Sigmoid colon (tissue), 7 donors: ENCODE results near the gene PTPN21. TPM values are rescaled to one million over a fixed set of nuclear protein-coding genes. Genes with fewer than 3 reads are reported as not detected.
"Not testable (repeated sequence)": the region's sequence is repeated elsewhere in the genome, so short reads cannot be mapped to it uniquely, and the experiment has no call there.

Experiments
- DNase-seq: peaks from one replicate; pipeline ENCODE4 v3.0.0-alpha.2; 2019
- H3K27ac ChIP-seq, 4 donors: fragments of 200-600 bp; sonication (generic); one replicate each; pipeline ENCODE4 v1.5.1; 2016 to 2019; ENCODE audit warnings: mild to moderate bottlenecking in 1 of 4
- H3K27me3 ChIP-seq, 3 donors: fragments of 200-600 bp; sonication (generic); one replicate each; pipeline ENCODE4 v1.5.1; 2019; ENCODE audit warnings: mild to moderate bottlenecking in 1 of 3
- H3K36me3 ChIP-seq, 4 donors: fragments of 200-600 bp; sonication (generic); one replicate each; pipeline ENCODE4 v1.5.1; 2016 to 2019
- H3K4me1 ChIP-seq, 4 donors: fragments of 200-600 bp; sonication (generic); one replicate each; pipeline ENCODE4 v1.5.1; 2017 to 2019
- H3K4me3 ChIP-seq, 4 donors: fragments of 200-600 bp; sonication (generic); one replicate each; pipeline ENCODE4 v1.5.1; 2017 to 2019; ENCODE audit warnings: mild to moderate bottlenecking in 2 of 4, moderate library complexity in 1 of 4
- H3K9me3 ChIP-seq, 4 donors: fragments of 200-600 bp in 3 of 4; sonication (generic) in 3 of 4; one replicate each; pipeline versions ENCODE4 v1.5.1 to v1.6.1; 2013 to 2019
- CTCF ChIP-seq, 4 experiments: fragments of 450-650 bp in 3 of 4; fragments of 200-600 bp in 1 of 4; IDR thresholded peaks; one replicate each; pipeline ENCODE4 v1.5.1; 2016 to 2019; ENCODE audit warnings: antibody characterized with exemption in 4 of 4, mild to moderate bottlenecking in 3 of 4, moderate library complexity in 2 of 4
- EP300 ChIP-seq, 4 donors: sonication (generic); formaldehyde crosslinking; IDR thresholded peaks; one replicate each; pipeline ENCODE4 v1.6.1; 2017; ENCODE audit warnings: antibody characterized with exemption in 4 of 4
- POLR2A ChIP-seq, 2 donors: fragments of 450-650 bp; IDR thresholded peaks; one replicate each; pipeline ENCODE4 v1.6.1; 2016; ENCODE audit warnings: antibody characterized with exemption in 2 of 2, mild to moderate bottlenecking in 2 of 2, moderate library complexity in 2 of 2
- POLR2AphosphoS5 ChIP-seq, 4 donors: sonication (generic); formaldehyde crosslinking; IDR thresholded peaks; one replicate each; pipeline ENCODE4 v1.6.1; 2017; ENCODE audit warnings: antibody characterized with exemption in 4 of 4
- WGBS, 2 donors: extraction: QIAGEN DNeasy Blood & Tissue Kit; methylation state at CpG; one replicate each; pipeline ENCODE4 v1.1.7; 2013; 5-methylcytosine and 5-hydroxymethylcytosine counted together
- intact Hi-C: fragments of 100-400 bp; cut with DNase I; formaldehyde crosslinking; loops from one replicate; pipeline ENCODE4 v1.15.1; 2023
- polyA plus RNA-seq, 3 donors: library from polyadenylated mRNA; stranded (reverse); fragments of 200-250 nt; gene quantifications; one replicate each; pipeline ENCODE4 v1.2.3, GENCODE V29; 2013
- total RNA-seq, 4 donors: library from RNA; depleted of rRNA; stranded (reverse); fragments of >200 nt; gene quantifications; one replicate each; pipeline ENCODE4 v1.1.0, GENCODE V29; 2016
- donor health status: healthy with polysubstance abuse.
- donor health status: Bipolar disorder and iron deficiency.
- donor health status: healthy.

PTPN21 gene
- total and polyA plus RNA-seq, 7 donors: 7.3 to 29.1 (median 13.7) TPM

- no peak for DNase-seq
- intact Hi-C loops: no loop called here
- no peak for TF ChIP-seq POLR2AphosphoS5 (IDR thresholded peaks at IDR 0.05)
- no peak for TF ChIP-seq EP300 (IDR thresholded peaks at IDR 0.05)
- no peak for TF ChIP-seq POLR2A (IDR thresholded peaks at IDR 0.05)
- TF ChIP-seq CTCF (IDR thresholded peaks at IDR 0.05): no peak
- Histone ChIP-seq H3K27ac (no peak overlapping the region), H3K4me3 (no peak overlapping the region), H3K27me3 (no peaks in the 10 kb centered on the region), H3K9me3 (peaks cover 0 to 4% (median under 1%) of the 10 kb centered on the region in 4 donors), H3K4me1 (peaks cover 0 to 23% (median 7%) of the 10 kb centered on the region in 4 donors), H3K36me3 (peaks cover 0 to 5% (median 0%) of the 10 kb centered on the region in 4 donors)
- 82 to 89% methylated on average over 6 of the region's 6 CpGs for WGBS, 2 donors
Observed at GRCh38 chr14:88533064-88533602, 21.7 kb downstream of the PTPN21 start.

- H3K27me3 ChIP-seq, intact Hi-C loops, H3K4me1 ChIP-seq, H3K4me3 ChIP-seq, H3K9me3 ChIP-seq, H3K27ac ChIP-seq, DNase-seq, H3K36me3 ChIP-seq: not testable (repeated sequence)
- WGBS, 2 donors: 96 to 100% methylated on average over 1 of the region's 1 CpG
Observed at GRCh38 chr14:88529889-88530288, 24.9 kb downstream of the PTPN21 start.

GRCh38 chr14:88522393-88522792 lies 32.4 kb downstream of the PTPN21 start:
- WGBS, 2 donors: 37 to 74% methylated on average over 3 of the region's 3 CpGs
- H3K27ac ChIP-seq: no peak overlapping the region
- intact Hi-C loops: no loop called here

GRCh38 chr14:88521818-88522217 lies 33.0 kb downstream of the PTPN21 start:
- TF ChIP-seq EP300 (IDR thresholded peaks at IDR 0.05): no peak
- no peak for TF ChIP-seq CTCF (IDR thresholded peaks at IDR 0.05)
- no peak for TF ChIP-seq POLR2AphosphoS5 (IDR thresholded peaks at IDR 0.05)
- TF ChIP-seq POLR2A (IDR thresholded peaks at IDR 0.05): no peak
- no peak overlapping the region for H3K27ac ChIP-seq
- no peak overlapping the region for H3K4me3 ChIP-seq
- DNase-seq: no peak
- intact Hi-C loops: no loop called here
- peaks cover 0 to 2% (median under 1%) of the 10 kb centered on the region in 4 donors for H3K36me3 ChIP-seq
- WGBS, 2 donors: 78 to 92% methylated on average over 3 of the region's 3 CpGs
- no peaks in the 10 kb centered on the region for H3K27me3 ChIP-seq
- peaks cover 0 to 7% (median 2%) of the 10 kb centered on the region in 4 donors for H3K4me1 ChIP-seq
- H3K9me3 ChIP-seq: no peaks in the 10 kb centered on the region

More at GRCh38 chr14:88522393-88522792, 32.4 kb downstream of the PTPN21 start:
- TF ChIP-seq EP300 (IDR thresholded peaks at IDR 0.05) (no peak), POLR2AphosphoS5 (IDR thresholded peaks at IDR 0.05) (no peak), CTCF (IDR thresholded peaks at IDR 0.05) (no peak), POLR2A (IDR thresholded peaks at IDR 0.05) (no peak)
- Histone ChIP-seq H3K4me1 (peaks cover 0 to 7% (median 2%) of the 10 kb centered on the region in 4 donors), H3K9me3 (no peaks in the 10 kb centered on the region), H3K27me3 (no peaks in the 10 kb centered on the region), H3K4me3 (no peak overlapping the region), H3K36me3 (no peaks in the 10 kb centered on the region)
- DNase-seq: no peak

GRCh38 chr14:88519907-88520306 lies 34.9 kb downstream of the PTPN21 start:
- no peak overlapping the region for H3K27ac ChIP-seq
- H3K27me3 ChIP-seq: no peaks in the 10 kb centered on the region
- 57 to 84% methylated on average over 2 of the region's 2 CpGs for WGBS, 2 donors
- DNase-seq: no peak
- no peak overlapping the region for H3K4me3 ChIP-seq
- intact Hi-C loops: no loop called here
- H3K9me3 ChIP-seq: no peaks in the 10 kb centered on the region
- peaks cover 0 to 20% (median 5%) of the 10 kb centered on the region in 4 donors for H3K36me3 ChIP-seq
- H3K4me1 ChIP-seq: peaks cover 0 to 7% (median 2%) of the 10 kb centered on the region in 4 donors
- TF ChIP-seq EP300 (IDR thresholded peaks at IDR 0.05) (no peak), CTCF (IDR thresholded peaks at IDR 0.05) (no peak), POLR2AphosphoS5 (IDR thresholded peaks at IDR 0.05) (no peak), POLR2A (IDR thresholded peaks at IDR 0.05) (no peak)
